Endothelial cell of umbilical vein (primary cell): ENCODE measurements around the gene NYAP2. TPM values are rescaled to one million over a fixed set of nuclear protein-coding genes. Genes with fewer than 3 reads are reported as not detected.

ENCODE experiments used
- BruUV-seq: library from RNA; stranded (reverse); fragments of 400-500 nt; replicated peaks from 2 replicates; lab custom pipeline; 2021; lab: Mats Ljungman, UMichigan
- CTCF ChIA-PET: fragments of 300-600, 350-600 bp; sonication (Branson Sonifier 250); formaldehyde crosslinking; loops from one replicate; lab custom pipeline; 2021; ENCODE audit warnings: antibody characterized with exemption, inconsistent platforms; lab: Charles Lee
- POLR2A ChIA-PET: fragments of 300-600, 350-600 bp; sonication (Branson Sonifier 250); formaldehyde crosslinking; loops from one replicate; lab custom pipeline; 2021; ENCODE audit warnings: antibody characterized with exemption, inconsistent platforms; lab: Charles Lee
- DNase-seq: peaks from one replicate; pipeline ENCODE4 v3.0.0-alpha.2; 2011; ENCODE audit warnings: low read depth, low spot score
- FAIRE-seq: peaks from 2 replicates; lab custom pipeline; 2011; peaks lifted over from hg19 to GRCh38; lab: Jason Lieb, UNC
- H2AFZ ChIP-seq: 2 replicates; pipeline ENCODE4 v1.6.0; 2012; ENCODE audit warnings: low read depth, low read length, control low read depth, inconsistent platforms
- H3K27ac ChIP-seq: 2 replicates; pipeline ENCODE4 v1.5.1; 2011; ENCODE audit warnings: low read depth, mild to moderate bottlenecking, control low read depth, low read length, moderate library complexity; ENCODE audit not compliant: insufficient read depth
- H3K27me3 ChIP-seq, 2 experiments: 2 replicates each; pipeline versions ENCODE4 v1.6.0 to v1.6.1; 2011; ENCODE audit warnings: low read length in 2 of 2, mixed read lengths in 1 of 2; ENCODE audit not compliant: control insufficient read depth in 2 of 2, insufficient read depth in 2 of 2
- H3K36me3 ChIP-seq, 2 experiments: 2 replicates in 1 of 2; 3 replicates in 1 of 2; pipeline ENCODE4 v1.5.1; 2011; ENCODE audit warnings: low read length in 2 of 2, mild to moderate bottlenecking in 1 of 2, moderate library complexity in 1 of 2; ENCODE audit not compliant: control insufficient read depth in 2 of 2, insufficient read depth in 2 of 2; ENCODE audit errors: extremely low read depth in 1 of 2
- H3K4me1 ChIP-seq: 3 replicates; pipeline ENCODE4 v1.5.1; 2011; ENCODE audit warnings: mild to moderate bottlenecking, low read length; ENCODE audit not compliant: control insufficient read depth, insufficient read depth; ENCODE audit errors: extremely low read depth
- H3K4me2 ChIP-seq: 2 replicates; pipeline ENCODE4 v1.6.1; 2011; ENCODE audit warnings: low read length, control low read depth, mixed read lengths; ENCODE audit not compliant: insufficient read depth
- H3K4me3 ChIP-seq, 3 experiments: fragments of 200-600 bp in 1 of 3; sonication (generic), shearing (Covaris generic) in 1 of 3; replicated peaks in 1 of 3; 2 replicates each; pipeline ENCODE4 v1.5.1; 2011 to 2016; ENCODE audit warnings: control low read depth in 3 of 3, low read length in 3 of 3, mild to moderate bottlenecking in 2 of 3, inconsistent platforms in 1 of 3, low read depth in 1 of 3, moderate library complexity in 1 of 3; ENCODE audit not compliant: insufficient read depth in 1 of 3
- H3K79me2 ChIP-seq: 2 replicates; pipeline ENCODE4 v1.6.0; 2012; ENCODE audit warnings: low read length, inconsistent platforms; ENCODE audit not compliant: control insufficient read depth, insufficient read depth
- H3K9ac ChIP-seq: replicated peaks from 2 replicates; pipeline ENCODE3; 2011; ENCODE audit warnings: low read length, control low read depth; ENCODE audit not compliant: insufficient read depth; ENCODE audit errors: extremely low read depth
- H3K9me1 ChIP-seq: replicated peaks from 3 replicates; pipeline ENCODE4 v1.6.0; 2011; ENCODE audit warnings: mild to moderate bottlenecking, low read length; ENCODE audit not compliant: control insufficient read depth, insufficient read depth; ENCODE audit errors: extremely low read depth
- H3K9me3 ChIP-seq: replicated peaks from 2 replicates; pipeline ENCODE4 v1.5.1; 2012; ENCODE audit warnings: low read length, inconsistent platforms; ENCODE audit not compliant: control insufficient read depth, insufficient read depth
- H4K20me1 ChIP-seq: replicated peaks from 2 replicates; pipeline ENCODE3; 2011; ENCODE audit warnings: mild to moderate bottlenecking, low read length; ENCODE audit not compliant: control insufficient read depth, insufficient read depth; ENCODE audit errors: extremely low read depth
- EZH2 ChIP-seq: IDR thresholded peaks from 2 replicates; pipeline ENCODE4 v1.6.1; 2012; ENCODE audit warnings: borderline replicate concordance, low read depth, mild to moderate bottlenecking, moderate library complexity, low read length, inconsistent platforms; ENCODE audit not compliant: severe bottlenecking
- FOS ChIP-seq: IDR thresholded peaks from 2 replicates; pipeline ENCODE4 v1.6.1; 2011; ENCODE audit warnings: mild to moderate bottlenecking, low read length, moderate library complexity, borderline replicate concordance; ENCODE audit not compliant: insufficient read depth
- GATA2 ChIP-seq: IDR thresholded peaks from 2 replicates; pipeline ENCODE4 v1.7.0; 2011; ENCODE audit warnings: low read depth, mild to moderate bottlenecking, moderate library complexity, mixed read lengths, low read length; ENCODE audit not compliant: insufficient read length, insufficient read depth
- JUN ChIP-seq: IDR thresholded peaks from 2 replicates; pipeline ENCODE4 v1.6.1; 2011; ENCODE audit warnings: borderline replicate concordance, low read depth; ENCODE audit not compliant: insufficient read length, insufficient read depth
- MYC ChIP-seq: IDR thresholded peaks from one replicate; pipeline ENCODE4 v1.6.1; 2011; ENCODE audit warnings: mild to moderate bottlenecking, low read depth, low read length
- POLR2A ChIP-seq: IDR thresholded peaks from 2 replicates; pipeline ENCODE4 v1.6.1; 2012; ENCODE audit warnings: low read depth, mild to moderate bottlenecking, control low read depth, low read length
- POLR2AphosphoS5 ChIP-seq: IDR thresholded peaks from 2 replicates; pipeline ENCODE4 v1.6.1; 2012; ENCODE audit warnings: low read depth, mild to moderate bottlenecking, control low read depth, low read length, moderate library complexity; ENCODE audit not compliant: insufficient read depth
- dilution Hi-C: fragments of 300-500 bp; cut with MboI; formaldehyde crosslinking; loops from one replicate; pipeline ENCODE4 v1.15.0; 2019; ENCODE audit warnings: low sequenced_read_pairs; ENCODE audit not compliant: extremely low pct_ligation_motif_present
- intact Hi-C: fragments of 100-400 bp; cut with micrococcal nuclease; formaldehyde crosslinking; loops from one replicate; pipeline ENCODE4 v1.10.0; 2022
- polyA plus RNA-seq, 4 experiments: library from polyadenylated mRNA; depleted of rRNA in 3 of 4; stranded (reverse) in 3 of 4; unstranded in 1 of 4; fragments of >200 nt; gene quantifications; 2 replicates each; pipeline versions ENCODE4 v1.2.1 to v1.2.3, GENCODE V29; 2011 to 2012; ENCODE audit warnings: missing spikeins in 1 of 4
- total RNA-seq: library from RNA; stranded (reverse); gene quantifications from 2 replicates; pipeline ENCODE4 v1.2.3, GENCODE V29; 2021
- TF ChIP-seq, protein P1 (sequence below), 2 donors: IDR thresholded peaks; 1 replicate in 1 of 2; 2 replicates in 1 of 2; pipeline ENCODE4 v1.5.1; 2011; ENCODE audit warnings: low read length in 2 of 2, mild to moderate bottlenecking in 2 of 2, moderate library complexity in 2 of 2, control low read depth in 1 of 2, inconsistent platforms in 1 of 2, low read depth in 1 of 2; ENCODE audit not compliant: insufficient read depth in 1 of 2; ENCODE audit errors: extremely low read depth in 1 of 2
- TF ChIP-seq, protein P2 (sequence below): IDR thresholded peaks from 2 replicates; pipeline ENCODE4 v1.6.1; 2011; ENCODE audit not compliant: insufficient read depth, insufficient read length

NYAP2 gene
- total and polyA plus RNA-seq, 2 donors (not counting 3 experiments of a cell fraction or from before 2014, with no cell fraction given) = not detected

DNA sequence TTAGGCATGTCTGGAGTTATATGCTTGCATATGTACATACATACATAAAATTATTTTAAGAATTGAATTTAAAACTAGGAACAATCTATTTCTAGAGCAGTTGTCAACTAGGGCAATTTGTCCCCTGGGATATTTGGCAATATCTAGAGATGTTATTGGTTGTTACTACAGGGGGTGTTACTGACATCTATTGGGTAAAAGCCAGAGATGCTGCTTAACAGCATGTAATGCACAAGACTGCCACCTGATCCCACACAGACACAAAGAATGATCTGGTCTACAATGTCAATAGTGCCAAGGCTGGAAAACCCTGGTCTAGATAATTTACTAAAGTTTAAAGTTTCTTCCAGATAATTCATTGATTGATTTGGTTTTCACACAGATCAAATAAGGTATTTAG is 185.3 kb downstream of the NYAP2 start:
- intact Hi-C loops = no loop called here
- Histone ChIP-seq H3K27me3 (no peaks in the 10 kb centered on the region), H3K9me3 (no peaks in the 10 kb centered on the region), H3K4me1 (no peaks in the 10 kb centered on the region), H3K4me3 (no peak overlapping the region), H2AFZ (no peak overlapping the region), H3K79me2 (no peaks in the 10 kb centered on the region), H3K9ac (no peak overlapping the region), H3K27ac (no peak overlapping the region), H3K9me1 (no peaks in the 10 kb centered on the region), H3K36me3 (no peaks in the 10 kb centered on the region), H4K20me1 (no peaks in the 10 kb centered on the region), H3K4me2 (no peak overlapping the region)
- DNase-seq (no peak), FAIRE-seq (no peak)
- TF ChIP-seq POLR2A (no peak), EZH2 (no peak), GATA2 (no peak)
- TF ChIP-seq, protein P1, sequence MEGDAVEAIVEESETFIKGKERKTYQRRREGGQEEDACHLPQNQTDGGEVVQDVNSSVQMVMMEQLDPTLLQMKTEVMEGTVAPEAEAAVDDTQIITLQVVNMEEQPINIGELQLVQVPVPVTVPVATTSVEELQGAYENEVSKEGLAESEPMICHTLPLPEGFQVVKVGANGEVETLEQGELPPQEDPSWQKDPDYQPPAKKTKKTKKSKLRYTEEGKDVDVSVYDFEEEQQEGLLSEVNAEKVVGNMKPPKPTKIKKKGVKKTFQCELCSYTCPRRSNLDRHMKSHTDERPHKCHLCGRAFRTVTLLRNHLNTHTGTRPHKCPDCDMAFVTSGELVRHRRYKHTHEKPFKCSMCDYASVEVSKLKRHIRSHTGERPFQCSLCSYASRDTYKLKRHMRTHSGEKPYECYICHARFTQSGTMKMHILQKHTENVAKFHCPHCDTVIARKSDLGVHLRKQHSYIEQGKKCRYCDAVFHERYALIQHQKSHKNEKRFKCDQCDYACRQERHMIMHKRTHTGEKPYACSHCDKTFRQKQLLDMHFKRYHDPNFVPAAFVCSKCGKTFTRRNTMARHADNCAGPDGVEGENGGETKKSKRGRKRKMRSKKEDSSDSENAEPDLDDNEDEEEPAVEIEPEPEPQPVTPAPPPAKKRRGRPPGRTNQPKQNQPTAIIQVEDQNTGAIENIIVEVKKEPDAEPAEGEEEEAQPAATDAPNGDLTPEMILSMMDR (IDR thresholded peaks at IDR 0.05; ENCODE audit: extremely low read depth in 1 of 2, insufficient read depth in 1 of 2, low read depth in 1 of 2, low read length in 2 of 2) = no peak
- no TSS peak for BruUV-seq
- CTCF ChIA-PET = no interaction called here
- POLR2A ChIA-PET = no interaction called here
- dilution Hi-C loops = no loop called here

DNA sequence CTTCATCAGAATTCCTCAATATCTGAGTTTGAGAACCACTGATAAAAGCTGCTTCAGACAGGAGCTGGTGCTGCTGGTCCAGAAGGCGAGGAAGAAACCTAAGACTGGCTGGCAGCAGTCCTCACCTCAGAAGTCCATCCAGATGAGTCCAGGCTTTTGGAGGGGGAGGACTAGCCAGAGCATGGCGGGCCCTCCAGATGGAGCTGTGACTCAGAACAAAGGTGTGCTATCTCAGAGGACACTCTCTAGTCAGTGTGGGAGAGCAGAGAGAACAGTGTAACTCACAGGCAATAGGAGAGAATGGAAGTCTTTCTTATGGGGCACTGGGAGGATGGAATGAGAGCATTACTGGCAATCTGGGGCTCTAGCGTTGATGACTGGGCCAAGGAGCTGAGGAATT is 191.4 kb downstream of the NYAP2 start:
- no peaks in the 10 kb centered on the region for H4K20me1 ChIP-seq
- ChIA-PET POLR2A (no interaction called here), CTCF (no interaction called here)
- H3K27me3 ChIP-seq = no peaks in the 10 kb centered on the region
- no peak overlapping the region for H2AFZ ChIP-seq
- TF ChIP-seq EZH2 (no peak), MYC (no peak), JUN (no peak), POLR2AphosphoS5 (no peak), FOS (no peak), POLR2A (no peak), GATA2 (no peak)
- TF ChIP-seq, protein P2, sequence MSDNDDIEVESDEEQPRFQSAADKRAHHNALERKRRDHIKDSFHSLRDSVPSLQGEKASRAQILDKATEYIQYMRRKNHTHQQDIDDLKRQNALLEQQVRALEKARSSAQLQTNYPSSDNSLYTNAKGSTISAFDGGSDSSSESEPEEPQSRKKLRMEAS = no peak
- TF ChIP-seq, protein P1 (IDR thresholded peaks at IDR 0.05; ENCODE audit: extremely low read depth in 1 of 2, insufficient read depth in 1 of 2, low read depth in 1 of 2, low read length in 2 of 2) = no peak
- H3K79me2 ChIP-seq = no peaks in the 10 kb centered on the region
- H3K4me2 ChIP-seq = no peak overlapping the region
- H3K4me3 ChIP-seq = no peak overlapping the region
- no peaks in the 10 kb centered on the region for H3K36me3 ChIP-seq
- H3K27ac ChIP-seq = no peak overlapping the region
- intact Hi-C loops = no loop called here
- no TSS peak for BruUV-seq
- dilution Hi-C loops = no loop called here
- no peak for FAIRE-seq
- DNase-seq = no peak
- H3K9me1 ChIP-seq = no peaks in the 10 kb centered on the region
- no peak overlapping the region for H3K9ac ChIP-seq
- H3K4me1 ChIP-seq = no peaks in the 10 kb centered on the region
- H3K9me3 ChIP-seq = peaks cover 2% of the 10 kb centered on the region
